ENCODE data around the gene DOP1B.

DNA sequence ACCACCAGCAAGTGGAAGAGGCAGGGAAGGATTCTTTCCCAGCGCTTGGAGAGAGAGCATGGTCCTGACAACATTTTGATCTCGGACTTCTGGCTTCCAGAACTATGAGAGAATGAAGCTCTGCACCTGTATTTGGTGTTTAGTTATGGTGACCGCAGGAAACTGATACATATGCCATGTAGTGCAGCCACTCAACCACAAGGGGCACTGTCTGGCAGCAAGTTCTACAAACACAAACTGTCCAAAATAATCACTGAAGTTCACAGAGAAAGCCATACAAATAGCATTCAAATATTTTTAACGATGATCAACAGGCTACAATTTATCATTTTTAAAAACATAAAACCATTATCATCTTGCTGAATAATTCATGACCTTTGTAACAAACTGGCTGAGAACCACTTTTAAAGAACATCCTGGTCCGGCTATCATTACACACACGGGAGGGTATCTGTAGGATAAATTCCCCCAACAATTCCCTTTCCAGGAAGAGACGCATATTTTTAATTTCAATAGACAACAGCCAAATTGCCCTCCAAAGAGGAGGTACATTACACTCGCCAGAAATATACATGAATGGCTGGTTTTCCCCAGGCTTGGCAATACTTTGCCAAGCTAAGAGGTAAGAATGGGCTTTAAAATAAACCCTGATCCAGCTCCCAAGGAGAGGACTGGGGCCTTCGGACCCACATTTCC, 31.0 kb upstream of the DOP1B start:
- TF ChIP-seq GATA3 (IDR thresholded peaks at IDR 0.05; ENCODE audit: low read depth, low read length): no peak
- no peak for TF ChIP-seq GATA2 (IDR thresholded peaks at IDR 0.05; ENCODE audit: low read depth, low read length)
